ENCODE data around the gene OLFM3. TPM values are rescaled to one million over a fixed set of nuclear protein-coding genes. Genes with fewer than 3 reads are reported as not detected.
A peak's percentile ranks its signal among the peaks of the same experiment; 100 is the strongest.

The OLFM3 gene
- polyA plus RNA-seq, 1 of the 3 experiments (the other 2 are of a cell fraction): not detected

DNA sequence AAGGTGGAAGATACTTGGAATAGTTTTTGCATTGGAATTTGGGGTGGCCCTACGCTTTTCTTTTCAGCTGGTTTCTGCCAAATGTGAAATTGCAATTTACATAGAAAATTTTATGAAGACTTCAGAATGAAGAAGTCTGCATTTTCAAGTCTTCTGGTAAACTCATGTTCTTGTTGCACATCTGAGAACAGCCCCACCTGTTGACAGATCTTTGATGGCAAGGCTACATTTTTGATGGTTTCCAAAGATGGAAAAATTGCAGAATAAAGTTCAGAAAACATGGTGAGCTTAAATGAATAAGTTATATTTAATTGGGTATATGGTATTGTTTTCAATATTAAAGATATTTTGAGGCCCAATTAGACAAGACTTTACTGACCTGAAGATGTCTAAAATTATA is 25.4 kb downstream of the OLFM3 start:
- H4K20me1 ChIP-seq (ENCODE audit: insufficient read depth): no peaks in the 10 kb centered on the region
- CTCF ChIA-PET: interaction anchor here (0.5 to 1.0 kb wide), 2 partner anchors 24 to 268 kb away, joined by 3 read pairs; no protein-coding TSS in a partner anchor
- 35% methylated on average over 1 of the region's 1 CpG for WGBS (ENCODE audit: low lambda C conversion rate)

DNA sequence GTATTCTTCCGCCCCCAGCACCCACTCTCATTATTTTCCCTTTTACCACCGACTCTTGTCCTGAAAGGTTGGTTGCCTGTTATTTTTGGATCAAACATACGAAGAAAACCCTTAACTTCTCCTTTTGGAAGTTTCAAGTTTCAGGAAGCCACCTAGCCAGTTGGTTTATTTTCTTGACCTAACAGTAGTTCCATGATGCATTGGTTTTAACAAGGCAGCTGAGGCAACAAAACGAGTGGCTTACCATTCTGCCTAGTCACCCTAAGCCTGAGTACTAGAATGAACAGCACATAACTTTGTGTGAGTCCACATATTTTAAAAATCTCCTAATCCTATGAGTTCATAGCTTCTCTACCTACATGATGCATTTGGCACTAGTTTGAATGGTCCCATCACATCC is 28.9 kb downstream of the OLFM3 start:
- WGBS (ENCODE audit: low lambda C conversion rate): 40% methylated on average over 4 of the region's 4 CpGs
- ChIA-PET POLR2A (no interaction called here), CTCF (no interaction called here)
- Histone ChIP-seq H3K27me3 (ENCODE audit: insufficient read depth) (no peaks in the 10 kb centered on the region), H4K20me1 (ENCODE audit: insufficient read depth) (no peaks in the 10 kb centered on the region), H3K9ac (no peak overlapping the region), H3K4me2 (no peak overlapping the region), H3K4me3 (ENCODE audit: low read depth in 2 of 2, low read length in 1 of 2) (no peak overlapping the region), H3K79me2 (ENCODE audit: insufficient read depth) (no peaks in the 10 kb centered on the region), H3K4me1 (ENCODE audit: control insufficient read depth in 1 of 2, insufficient read depth in 2 of 2, low read depth in 1 of 2, low read length in 1 of 2) (no peaks in the 10 kb centered on the region; a peak in 2 of 4 replicates), H3K36me3 (replicated peaks in 1 of 2; ENCODE audit: control insufficient read depth in 1 of 2, insufficient read depth in 2 of 2, low read length in 1 of 2) (no peaks in the 10 kb centered on the region), H3F3A (replicated peaks; ENCODE audit: insufficient read depth) (no peaks in the 10 kb centered on the region), H3K9me2 (no peaks in the 10 kb centered on the region), H3K27ac (ENCODE audit: low read depth in 2 of 2, low read length in 1 of 2) (no peak overlapping the region), H3K9me3 (no peaks in the 10 kb centered on the region), H2AFZ (ENCODE audit: low read depth) (no peak overlapping the region)
- no peak for DNase-seq
- no peak for TF ChIP-seq NFIC (IDR thresholded peaks at IDR 0.05; ENCODE audit: borderline replicate concordance)
- TF ChIP-seq, protein P1, sequence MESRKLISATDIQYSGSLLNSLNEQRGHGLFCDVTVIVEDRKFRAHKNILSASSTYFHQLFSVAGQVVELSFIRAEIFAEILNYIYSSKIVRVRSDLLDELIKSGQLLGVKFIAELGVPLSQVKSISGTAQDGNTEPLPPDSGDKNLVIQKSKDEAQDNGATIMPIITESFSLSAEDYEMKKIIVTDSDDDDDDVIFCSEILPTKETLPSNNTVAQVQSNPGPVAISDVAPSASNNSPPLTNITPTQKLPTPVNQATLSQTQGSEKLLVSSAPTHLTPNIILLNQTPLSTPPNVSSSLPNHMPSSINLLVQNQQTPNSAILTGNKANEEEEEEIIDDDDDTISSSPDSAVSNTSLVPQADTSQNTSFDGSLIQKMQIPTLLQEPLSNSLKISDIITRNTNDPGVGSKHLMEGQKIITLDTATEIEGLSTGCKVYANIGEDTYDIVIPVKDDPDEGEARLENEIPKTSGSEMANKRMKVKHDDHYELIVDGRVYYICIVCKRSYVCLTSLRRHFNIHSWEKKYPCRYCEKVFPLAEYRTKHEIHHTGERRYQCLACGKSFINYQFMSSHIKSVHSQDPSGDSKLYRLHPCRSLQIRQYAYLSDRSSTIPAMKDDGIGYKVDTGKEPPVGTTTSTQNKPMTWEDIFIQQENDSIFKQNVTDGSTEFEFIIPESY (IDR thresholded peaks at IDR 0.05; ENCODE audit: borderline replicate concordance, low read depth): no peak
- TF ChIP-seq, protein P2, sequence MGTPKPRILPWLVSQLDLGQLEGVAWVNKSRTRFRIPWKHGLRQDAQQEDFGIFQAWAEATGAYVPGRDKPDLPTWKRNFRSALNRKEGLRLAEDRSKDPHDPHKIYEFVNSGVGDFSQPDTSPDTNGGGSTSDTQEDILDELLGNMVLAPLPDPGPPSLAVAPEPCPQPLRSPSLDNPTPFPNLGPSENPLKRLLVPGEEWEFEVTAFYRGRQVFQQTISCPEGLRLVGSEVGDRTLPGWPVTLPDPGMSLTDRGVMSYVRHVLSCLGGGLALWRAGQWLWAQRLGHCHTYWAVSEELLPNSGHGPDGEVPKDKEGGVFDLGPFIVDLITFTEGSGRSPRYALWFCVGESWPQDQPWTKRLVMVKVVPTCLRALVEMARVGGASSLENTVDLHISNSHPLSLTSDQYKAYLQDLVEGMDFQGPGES (IDR thresholded peaks at IDR 0.05; ENCODE audit: low read depth, low read length): no peak
- no peak for TF ChIP-seq EZH2phosphoT487 (IDR thresholded peaks at IDR 0.05; ENCODE audit: borderline replicate concordance, low read depth)
- TF ChIP-seq, protein P3, sequence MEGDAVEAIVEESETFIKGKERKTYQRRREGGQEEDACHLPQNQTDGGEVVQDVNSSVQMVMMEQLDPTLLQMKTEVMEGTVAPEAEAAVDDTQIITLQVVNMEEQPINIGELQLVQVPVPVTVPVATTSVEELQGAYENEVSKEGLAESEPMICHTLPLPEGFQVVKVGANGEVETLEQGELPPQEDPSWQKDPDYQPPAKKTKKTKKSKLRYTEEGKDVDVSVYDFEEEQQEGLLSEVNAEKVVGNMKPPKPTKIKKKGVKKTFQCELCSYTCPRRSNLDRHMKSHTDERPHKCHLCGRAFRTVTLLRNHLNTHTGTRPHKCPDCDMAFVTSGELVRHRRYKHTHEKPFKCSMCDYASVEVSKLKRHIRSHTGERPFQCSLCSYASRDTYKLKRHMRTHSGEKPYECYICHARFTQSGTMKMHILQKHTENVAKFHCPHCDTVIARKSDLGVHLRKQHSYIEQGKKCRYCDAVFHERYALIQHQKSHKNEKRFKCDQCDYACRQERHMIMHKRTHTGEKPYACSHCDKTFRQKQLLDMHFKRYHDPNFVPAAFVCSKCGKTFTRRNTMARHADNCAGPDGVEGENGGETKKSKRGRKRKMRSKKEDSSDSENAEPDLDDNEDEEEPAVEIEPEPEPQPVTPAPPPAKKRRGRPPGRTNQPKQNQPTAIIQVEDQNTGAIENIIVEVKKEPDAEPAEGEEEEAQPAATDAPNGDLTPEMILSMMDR (IDR thresholded peaks at IDR 0.05): no peak
- no peak for TF ChIP-seq NRF1 (IDR thresholded peaks at IDR 0.05; ENCODE audit: low read depth, low read length)
- TF ChIP-seq FOSL2 (IDR thresholded peaks at IDR 0.05; ENCODE audit: borderline replicate concordance, low read depth): no peak
- TF ChIP-seq TEAD4 (IDR thresholded peaks at IDR 0.05; ENCODE audit: borderline replicate concordance, insufficient read depth): no peak
- no peak for TF ChIP-seq TCF12 (IDR thresholded peaks at IDR 0.05)
- no peak for TF ChIP-seq RAD21 (IDR thresholded peaks at IDR 0.05; ENCODE audit: low read length)
- TF ChIP-seq, protein P4, sequence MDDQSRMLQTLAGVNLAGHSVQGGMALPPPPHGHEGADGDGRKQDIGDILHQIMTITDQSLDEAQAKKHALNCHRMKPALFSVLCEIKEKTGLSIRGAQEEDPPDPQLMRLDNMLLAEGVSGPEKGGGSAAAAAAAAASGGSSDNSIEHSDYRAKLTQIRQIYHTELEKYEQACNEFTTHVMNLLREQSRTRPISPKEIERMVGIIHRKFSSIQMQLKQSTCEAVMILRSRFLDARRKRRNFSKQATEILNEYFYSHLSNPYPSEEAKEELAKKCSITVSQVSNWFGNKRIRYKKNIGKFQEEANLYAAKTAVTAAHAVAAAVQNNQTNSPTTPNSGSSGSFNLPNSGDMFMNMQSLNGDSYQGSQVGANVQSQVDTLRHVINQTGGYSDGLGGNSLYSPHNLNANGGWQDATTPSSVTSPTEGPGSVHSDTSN (IDR thresholded peaks at IDR 0.05): no peak
- TF ChIP-seq, protein P5, sequence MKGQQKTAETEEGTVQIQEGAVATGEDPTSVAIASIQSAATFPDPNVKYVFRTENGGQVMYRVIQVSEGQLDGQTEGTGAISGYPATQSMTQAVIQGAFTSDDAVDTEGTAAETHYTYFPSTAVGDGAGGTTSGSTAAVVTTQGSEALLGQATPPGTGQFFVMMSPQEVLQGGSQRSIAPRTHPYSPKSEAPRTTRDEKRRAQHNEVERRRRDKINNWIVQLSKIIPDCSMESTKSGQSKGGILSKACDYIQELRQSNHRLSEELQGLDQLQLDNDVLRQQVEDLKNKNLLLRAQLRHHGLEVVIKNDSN (IDR thresholded peaks at IDR 0.05; ENCODE audit: borderline replicate concordance, low read depth): no peak
- TF ChIP-seq RCOR1 (IDR thresholded peaks at IDR 0.05; ENCODE audit: low read length): no peak
- no peak for TF ChIP-seq FOXJ3 (CRISPR knock-in tag; IDR thresholded peaks at IDR 0.05)
- no peak for TF ChIP-seq POLR2AphosphoS5 (IDR thresholded peaks at IDR 0.05; ENCODE audit: low read depth, low read length)
- TF ChIP-seq GABPA (IDR thresholded peaks at IDR 0.05; ENCODE audit: low read depth): no peak

More for the DNA sequence above, 25.4 kb downstream of the OLFM3 start:
- POLR2A ChIA-PET: no interaction called here
- Histone ChIP-seq H3K4me1 (ENCODE audit: control insufficient read depth in 1 of 2, insufficient read depth in 2 of 2, low read depth in 1 of 2, low read length in 1 of 2) (peaks cover 0 to 7% of the 10 kb centered on the region in 2 experiments; a peak in 3 of 4 replicates), H3K9me2 (no peaks in the 10 kb centered on the region), H2AFZ (ENCODE audit: low read depth) (no peak overlapping the region), H3K9me3 (no peaks in the 10 kb centered on the region), H3K9ac (no peak overlapping the region), H3K27me3 (ENCODE audit: insufficient read depth) (no peaks in the 10 kb centered on the region), H3K4me2 (no peak overlapping the region), H3K27ac (ENCODE audit: low read depth in 2 of 2, low read length in 1 of 2) (no peak overlapping the region), H3K36me3 (replicated peaks in 1 of 2; ENCODE audit: control insufficient read depth in 1 of 2, insufficient read depth in 2 of 2, low read length in 1 of 2) (no peaks in the 10 kb centered on the region), H3K4me3 (ENCODE audit: low read depth in 2 of 2, low read length in 1 of 2) (no peak overlapping the region), H3K79me2 (ENCODE audit: insufficient read depth) (no peaks in the 10 kb centered on the region), H3F3A (replicated peaks; ENCODE audit: insufficient read depth) (no peaks in the 10 kb centered on the region)
- DNase-seq: no peak
- TF ChIP-seq CHD2 (IDR thresholded peaks at IDR 0.05; ENCODE audit: low read length, partially characterized antibody): no peak
- TF ChIP-seq, protein P3 (IDR thresholded peaks at IDR 0.05): peak; percentile 49
- TF ChIP-seq SMC3 (IDR thresholded peaks at IDR 0.05; ENCODE audit: low read depth, low read length): 0 out of 2 replicates have a peak, but pooled peaks have one; percentile 13
- peak; percentile 35; the same call in 1 of the 2 replicates for TF ChIP-seq RAD21 (IDR thresholded peaks at IDR 0.05; ENCODE audit: low read length)
